GM12864 (cell line): Measurements from ENCODE around the gene HCCS.

Experiments used
- DNase-seq: peaks from one replicate; pipeline ENCODE4 v3.0.0-alpha.2; 2011; ENCODE audit warnings: low read depth
- H3K4me3 ChIP-seq: 2 replicates; pipeline ENCODE4 v1.5.1; 2011; ENCODE audit warnings: mild to moderate bottlenecking, low read depth, low read length, control low read depth
- CTCF ChIP-seq: IDR thresholded peaks from 2 replicates; pipeline ENCODE4 v1.5.1; 2011; ENCODE audit warnings: low read depth, mild to moderate bottlenecking, moderate library complexity, low read length, control low read depth, inconsistent platforms; ENCODE audit errors: missing control alignments

The HCCS gene

GRCh38 chrX:11131146-11131545 is 20.0 kb downstream of the HCCS start:
- no peak overlapping the region for H3K4me3 ChIP-seq
- no peak for DNase-seq
- no peak for TF ChIP-seq CTCF

- H3K4me3 ChIP-seq = no peak overlapping the region
- DNase-seq = no peak
- TF ChIP-seq CTCF = no peak
These were observed 24.5 kb downstream of the HCCS start for GRCh38 chrX:11135564-11136185.

GRCh38 chrX:11137543-11138139 is 26.5 kb downstream of the HCCS start:
- no peak overlapping the region for H3K4me3 ChIP-seq
- TF ChIP-seq CTCF = peak; percentile 19
- DNase-seq = no peak

GRCh38 chrX:11138498-11139390 is 27.6 kb downstream of the HCCS start:
- no peak for TF ChIP-seq CTCF
- no peak overlapping the region for H3K4me3 ChIP-seq
- DNase-seq = no peak

- peak; percentile 47 for TF ChIP-seq CTCF
- peak; percentile 29 for DNase-seq
- H3K4me3 ChIP-seq = no peak overlapping the region
These were observed 33.0 kb downstream of the HCCS start for GRCh38 chrX:11143931-11144678.

GRCh38 chrX:11146411-11146810 is 35.3 kb downstream of the HCCS start:
- H3K4me3 ChIP-seq = no peak overlapping the region
- no peak for TF ChIP-seq CTCF

More at GRCh38 chrX:11146411-11146810, 35.3 kb downstream of the HCCS start:
- no peak for DNase-seq
